PC-9 (cell line): ENCODE measurements around the gene CYGB. TPM values are rescaled to one million over a fixed set of nuclear protein-coding genes. Genes with fewer than 3 reads are reported as not detected.

Experiments used
- BruUV-seq: library from RNA; stranded (reverse); fragments of 400-500 nt; replicated peaks from 2 replicates; lab custom pipeline; 2021; lab: Mats Ljungman, UMichigan
- CTCF ChIA-PET: fragments of 300-600 bp; sonication (Branson Sonifier 250); formaldehyde crosslinking; loops from one replicate; lab custom pipeline; 2022; ENCODE audit warnings: antibody characterized with exemption; lab: Charles Lee
- POLR2A ChIA-PET: fragments of 300-600 bp; sonication (Branson Sonifier 250); formaldehyde crosslinking; loops from one replicate; lab custom pipeline; 2022; ENCODE audit warnings: antibody characterized with exemption; ENCODE audit not compliant: unreplicated experiment; lab: Charles Lee
- DNase-seq, 2 experiments: peaks; one replicate each; pipeline versions ENCODE4 v3.0.0 to v3.0.0-alpha.2; 2015 to 2022; ENCODE audit warnings: mixed read lengths in 1 of 2
- H2AFZ ChIP-seq: fragments of 200-600 bp; sonication (generic); 2 replicates; pipeline ENCODE4 v1.8.1; 2017; ENCODE audit warnings: antibody characterized with exemption
- H3F3A ChIP-seq: fragments of 200-600 bp; sonication (generic); 2 replicates; pipeline ENCODE4 v1.8.1; 2017; ENCODE audit warnings: antibody characterized with exemption, mild to moderate bottlenecking, low read depth; ENCODE audit not compliant: insufficient read depth
- H3K27ac ChIP-seq: fragments of 200-600 bp; sonication (generic); 2 replicates; pipeline ENCODE4 v1.6.1; 2016; ENCODE audit warnings: mixed run types
- H3K27me3 ChIP-seq: fragments of 200-600 bp; sonication (generic); 2 replicates; pipeline ENCODE4 v1.6.1; 2016; ENCODE audit warnings: low read depth, mixed run types; ENCODE audit not compliant: insufficient read depth
- H3K36me3 ChIP-seq: fragments of 200-600 bp; sonication (generic); 2 replicates; pipeline ENCODE4 v1.6.1; 2016; ENCODE audit warnings: low read depth, mixed run types
- H3K4me1 ChIP-seq: fragments of 200-600 bp; sonication (generic); replicated peaks from 2 replicates; pipeline ENCODE4 v1.6.1; 2016; ENCODE audit warnings: mixed run types; ENCODE audit not compliant: insufficient read depth
- H3K4me2 ChIP-seq: fragments of 200-600 bp; sonication (generic); 2 replicates; pipeline ENCODE4 v1.6.1; 2017; ENCODE audit warnings: mixed run types
- H3K4me3 ChIP-seq: fragments of 200-600 bp; sonication (generic); 2 replicates; pipeline ENCODE4 v1.6.1; 2016; ENCODE audit warnings: mixed run types
- H3K79me2 ChIP-seq: fragments of 200-600 bp; sonication (generic); 2 replicates; pipeline ENCODE4 v1.6.1; 2017; ENCODE audit warnings: low read depth, mixed run types
- H3K9me2 ChIP-seq: fragments of 200-600 bp; sonication (generic); 2 replicates; pipeline ENCODE4 v1.8.1; 2017; ENCODE audit warnings: mild to moderate bottlenecking; ENCODE audit not compliant: insufficient read depth
- H3K9me3 ChIP-seq: fragments of 200-600 bp; sonication (generic); 2 replicates; pipeline ENCODE4 v1.8.1; 2016; ENCODE audit warnings: low read depth; ENCODE audit not compliant: insufficient read depth
- H4K20me1 ChIP-seq: fragments of 200-600 bp; sonication (generic); 2 replicates; pipeline ENCODE4 v1.8.1; 2017; ENCODE audit not compliant: insufficient read depth
- EZH2 ChIP-seq: fragments of 200-600 bp; sonication (generic); IDR thresholded peaks from 2 replicates; pipeline ENCODE4 v1.8.0; 2017; ENCODE audit warnings: antibody characterized with exemption, low read depth
- intact Hi-C: fragments of 100-400 bp; cut with micrococcal nuclease; formaldehyde crosslinking; loops from one replicate; pipeline ENCODE4 v1.10.0; 2022; ENCODE audit not compliant: unreplicated experiment
- total RNA-seq: library from RNA; stranded (reverse); gene quantifications from 2 replicates; pipeline ENCODE4 v1.2.3, GENCODE V29; 2021
- TF ChIP-seq, protein P1 (sequence below): fragments of 200-600 bp; sonication (generic); conservative IDR thresholded peaks from 2 replicates; pipeline ENCODE4 v1.6.1; 2017; ENCODE audit warnings: mixed run types, antibody characterized with exemption, mild to moderate bottlenecking, moderate library complexity

Gene CYGB
- total RNA-seq, 1 experiment from 2014 or later: 1.1 TPM

DNA sequence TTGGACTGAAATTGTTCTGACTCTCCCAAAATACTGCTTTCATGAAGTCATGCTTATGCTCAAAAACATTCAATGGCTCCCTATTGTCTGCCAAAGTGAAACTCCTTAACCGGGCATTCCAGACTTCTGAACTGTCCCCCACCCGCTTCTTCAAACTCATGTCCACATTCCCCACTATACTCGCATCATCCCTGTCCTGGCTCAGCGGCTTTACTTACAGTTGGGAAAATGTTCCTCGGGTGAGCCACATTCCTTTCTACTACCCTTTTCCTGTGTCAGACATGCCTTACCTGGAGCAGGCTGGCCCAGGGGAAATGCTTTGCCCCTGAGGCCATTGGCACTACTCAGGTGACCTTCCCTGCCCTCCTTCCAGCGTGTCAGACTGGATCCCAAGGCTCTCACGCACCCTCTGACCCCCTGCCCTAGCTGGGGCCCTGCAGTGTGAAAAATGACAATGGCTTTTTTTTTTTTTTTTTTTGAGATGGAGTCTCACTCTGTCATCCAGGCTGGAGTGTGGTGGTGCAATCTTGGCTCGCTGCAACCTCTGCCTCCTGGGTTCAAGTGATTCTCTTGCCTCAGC lies 5.3 kb downstream of the CYGB start:
- Histone ChIP-seq H3K27me3 (no peaks in the 10 kb centered on the region), H3K4me2 (0 out of 2 replicates have a peak overlapping the region, but pooled peaks have one; percentile 23), H3K79me2 (no peaks in the 10 kb centered on the region), H3K4me1 (peaks cover 49% of the 10 kb centered on the region), H3K27ac (peak overlapping the region; percentile 81), H3K4me3 (no peak overlapping the region), H4K20me1 (no peaks in the 10 kb centered on the region), H3K9me2 (no peaks in the 10 kb centered on the region), H3K9me3 (no peaks in the 10 kb centered on the region), H2AFZ (no peak overlapping the region), H3K36me3 (no peaks in the 10 kb centered on the region), H3F3A (peaks cover 26% of the 10 kb centered on the region)
- CTCF ChIA-PET: interaction anchor here (0.6 kb wide), 1 partner anchor 833 kb away, joined by 3 read pairs; no protein-coding TSS in a partner anchor
- DNase-seq: peak; percentile 66 to 77
- POLR2A ChIA-PET: interaction anchor here (0.6 kb wide), 1 partner anchor 57 kb away, joined by 3 read pairs; no protein-coding TSS in a partner anchor
- BruUV-seq: no TSS peak
- intact Hi-C loops: no loop called here
- TF ChIP-seq EZH2: no peak
- TF ChIP-seq, protein P1, sequence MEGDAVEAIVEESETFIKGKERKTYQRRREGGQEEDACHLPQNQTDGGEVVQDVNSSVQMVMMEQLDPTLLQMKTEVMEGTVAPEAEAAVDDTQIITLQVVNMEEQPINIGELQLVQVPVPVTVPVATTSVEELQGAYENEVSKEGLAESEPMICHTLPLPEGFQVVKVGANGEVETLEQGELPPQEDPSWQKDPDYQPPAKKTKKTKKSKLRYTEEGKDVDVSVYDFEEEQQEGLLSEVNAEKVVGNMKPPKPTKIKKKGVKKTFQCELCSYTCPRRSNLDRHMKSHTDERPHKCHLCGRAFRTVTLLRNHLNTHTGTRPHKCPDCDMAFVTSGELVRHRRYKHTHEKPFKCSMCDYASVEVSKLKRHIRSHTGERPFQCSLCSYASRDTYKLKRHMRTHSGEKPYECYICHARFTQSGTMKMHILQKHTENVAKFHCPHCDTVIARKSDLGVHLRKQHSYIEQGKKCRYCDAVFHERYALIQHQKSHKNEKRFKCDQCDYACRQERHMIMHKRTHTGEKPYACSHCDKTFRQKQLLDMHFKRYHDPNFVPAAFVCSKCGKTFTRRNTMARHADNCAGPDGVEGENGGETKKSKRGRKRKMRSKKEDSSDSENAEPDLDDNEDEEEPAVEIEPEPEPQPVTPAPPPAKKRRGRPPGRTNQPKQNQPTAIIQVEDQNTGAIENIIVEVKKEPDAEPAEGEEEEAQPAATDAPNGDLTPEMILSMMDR: no peak

DNA sequence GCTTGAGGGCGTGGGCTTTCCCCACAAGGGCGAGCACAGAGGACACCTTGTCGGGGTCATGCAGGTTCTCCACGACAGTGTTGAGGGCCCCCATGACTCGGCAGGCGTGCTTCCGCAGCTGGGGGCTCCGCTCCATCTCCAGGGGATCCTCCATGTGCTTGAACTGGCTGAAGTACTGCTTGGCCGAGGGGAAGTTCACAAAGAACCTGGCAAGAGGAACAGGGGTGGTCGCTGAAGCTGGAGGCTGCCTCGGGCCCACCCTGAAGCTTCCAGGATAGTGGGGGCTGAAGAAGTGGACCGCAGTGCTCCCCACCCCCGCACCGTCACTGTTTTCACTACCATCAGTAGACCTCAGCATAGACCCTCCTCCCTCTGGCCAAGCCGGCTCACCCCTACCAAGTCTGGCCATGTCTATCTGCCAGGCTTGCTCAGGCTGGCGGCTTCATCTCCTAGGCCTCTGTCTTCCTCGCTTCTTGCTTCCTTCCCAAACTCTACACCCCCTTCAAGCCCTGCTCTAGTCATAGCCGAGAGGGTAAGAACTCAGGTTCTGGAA lies 5.9 kb downstream of the CYGB start:
- no peak overlapping the region for H3K4me3 ChIP-seq
- H3K36me3 ChIP-seq: no peaks in the 10 kb centered on the region
- H2AFZ ChIP-seq: no peak overlapping the region
- peaks cover 26% of the 10 kb centered on the region for H3F3A ChIP-seq
- DNase-seq: no peak
- intact Hi-C loops: no loop called here
- H3K79me2 ChIP-seq: no peaks in the 10 kb centered on the region
- H3K9me3 ChIP-seq: no peaks in the 10 kb centered on the region
- no peaks in the 10 kb centered on the region for H3K27me3 ChIP-seq
- TF ChIP-seq, protein P1: no peak
- TF ChIP-seq EZH2: no peak
- H4K20me1 ChIP-seq: no peaks in the 10 kb centered on the region
- H3K4me1 ChIP-seq: peaks cover 49% of the 10 kb centered on the region
- BruUV-seq: no TSS peak
- 0 out of 2 replicates have a peak overlapping the region, but pooled peaks have one; percentile 23 for H3K4me2 ChIP-seq
- ChIA-PET POLR2A (no interaction called here), CTCF (interaction anchor here (0.6 kb wide), 1 partner anchor 195 kb away, joined by 8 read pairs; no protein-coding TSS in a partner anchor)
- no peaks in the 10 kb centered on the region for H3K9me2 ChIP-seq
- peak overlapping the region; percentile 81 for H3K27ac ChIP-seq

- CTCF ChIA-PET: interaction anchor here (0.6 kb wide), 1 partner anchor 194 kb away, joined by 8 read pairs; no protein-coding TSS in a partner anchor
- H2AFZ ChIP-seq: no peak overlapping the region
These were observed 6.6 kb downstream of the CYGB start for GRCh38 chr17:76530811-76531485.

More at GRCh38 chr17:76530811-76531485, 6.6 kb downstream of the CYGB start:
- Histone ChIP-seq H4K20me1 (no peaks in the 10 kb centered on the region), H3K4me1 (peaks cover 49% of the 10 kb centered on the region), H3K9me2 (no peaks in the 10 kb centered on the region), H3K9me3 (no peaks in the 10 kb centered on the region), H3K4me2 (no peak overlapping the region), H3K79me2 (no peaks in the 10 kb centered on the region), H3K27ac (no peak overlapping the region), H3K27me3 (no peaks in the 10 kb centered on the region), H3F3A (peaks cover 26% of the 10 kb centered on the region), H3K4me3 (no peak overlapping the region), H3K36me3 (no peaks in the 10 kb centered on the region)
- BruUV-seq: no TSS peak
- intact Hi-C loops: no loop called here
- no peak for TF ChIP-seq EZH2
- TF ChIP-seq, protein P1: no peak
- POLR2A ChIA-PET: no interaction called here
- no peak for DNase-seq
